HUDEP-2 (cell line): Measurements from ENCODE around the gene GOLIM4.
"Not testable (repeated sequence)": the region's sequence is repeated elsewhere in the genome, so short reads cannot be mapped to it uniquely, and the experiment has no call there.

Experiments used
- DNase-seq, 76 experiments: peaks; one replicate each; lab custom pipeline; 2025; ENCODE audit not compliant: unreplicated experiment in 76 of 76; lab: John Stamatoyannopoulos, UW

GOLIM4 gene

DNA sequence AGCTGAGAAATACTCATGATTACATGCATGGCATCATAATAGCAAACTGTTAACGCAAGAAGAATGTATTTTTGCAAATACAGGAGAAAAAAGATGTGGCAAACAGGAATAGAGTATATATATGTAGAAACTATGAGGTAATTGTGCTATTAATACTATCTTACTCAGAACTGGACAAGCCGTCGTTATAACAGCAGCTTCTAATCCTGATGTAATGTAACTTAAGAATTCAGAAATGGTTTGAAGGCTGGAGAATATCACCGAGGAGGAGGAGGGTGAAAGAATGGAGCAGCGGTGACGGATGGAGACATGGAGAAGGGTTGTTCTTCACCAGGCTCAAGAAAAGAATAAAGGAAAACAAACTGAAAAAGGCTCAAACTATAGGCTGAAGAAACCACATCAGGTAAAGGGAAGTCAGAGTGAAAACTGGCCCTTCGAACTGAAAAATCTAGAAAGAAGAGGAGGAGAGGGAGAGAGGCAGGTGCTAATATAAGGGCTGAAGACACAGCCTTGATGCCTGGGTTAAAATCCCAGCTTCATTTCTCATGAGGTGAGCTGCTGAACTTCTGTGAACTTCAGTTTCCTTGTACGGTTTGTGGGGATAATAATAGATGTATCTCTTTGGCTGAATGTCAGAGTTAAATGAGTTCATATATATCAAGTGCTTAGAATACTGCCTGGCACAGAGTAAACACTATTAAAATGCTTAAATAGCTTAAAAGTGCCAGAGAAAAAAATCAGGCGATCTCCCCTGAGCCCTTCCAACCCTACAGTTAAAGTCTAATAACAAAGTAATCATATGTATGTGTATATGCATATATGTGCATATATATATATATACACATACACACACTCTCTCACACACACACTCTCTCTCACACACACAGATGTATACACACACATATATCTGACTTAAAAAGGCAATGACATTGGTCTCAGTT is 43.9 kb downstream of the GOLIM4 start:
- DNase-seq, result no peak

DNA sequence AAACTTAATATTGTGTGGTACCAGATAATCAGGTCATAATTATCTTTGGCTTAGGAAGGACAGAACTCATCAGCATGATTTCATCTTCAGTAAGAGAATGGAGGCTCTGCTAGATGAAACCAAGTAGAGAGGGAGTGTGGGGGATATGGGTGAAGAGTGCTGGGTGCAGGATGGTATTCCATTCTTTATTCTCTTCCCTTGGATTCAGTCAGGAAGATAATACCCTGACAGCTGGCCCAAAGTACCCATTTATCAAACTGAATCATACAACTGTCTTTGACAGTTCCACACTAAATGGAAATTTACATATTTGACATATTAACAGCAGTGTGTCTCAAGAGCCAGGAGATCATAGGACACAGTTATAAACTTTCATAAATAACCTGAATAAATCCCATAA is 44.7 kb downstream of the GOLIM4 start:
- no peak for DNase-seq

DNA sequence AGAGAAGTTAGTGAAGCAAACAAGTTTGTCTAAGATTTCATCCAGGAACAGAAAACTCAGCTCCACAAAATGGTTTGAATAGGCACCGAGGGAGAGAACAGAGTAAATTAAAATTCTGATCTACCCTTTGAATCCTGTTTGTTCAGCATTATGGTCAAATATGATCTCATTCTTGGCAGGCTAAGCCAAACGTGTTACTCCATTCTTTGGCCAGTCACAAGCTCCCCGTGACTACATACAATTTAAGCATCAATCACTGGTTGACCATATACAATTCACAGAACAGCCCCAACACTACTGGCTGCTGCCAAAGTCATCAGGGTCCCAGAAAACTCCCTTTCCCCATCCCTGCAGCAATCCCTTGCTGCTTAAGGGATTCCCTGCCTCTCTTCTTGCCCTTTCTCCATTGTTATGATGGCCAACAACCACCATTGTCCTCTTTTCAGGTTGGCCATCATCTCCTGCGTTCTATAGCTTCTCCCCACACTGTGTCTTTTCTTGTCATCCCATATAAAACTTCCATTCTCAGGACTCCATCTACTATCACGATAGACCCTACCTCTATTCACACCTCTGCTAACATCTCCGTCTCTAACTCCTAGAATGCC is 46.3 kb downstream of the GOLIM4 start:
- DNase-seq, result no peak

- no peak for DNase-seq
Measured at GRCh38 chr3:168048414-168049330, 47.1 kb downstream of the GOLIM4 start.

GRCh38 chr3:168047936-168048335 is 47.8 kb downstream of the GOLIM4 start:
- no peak for DNase-seq

DNA sequence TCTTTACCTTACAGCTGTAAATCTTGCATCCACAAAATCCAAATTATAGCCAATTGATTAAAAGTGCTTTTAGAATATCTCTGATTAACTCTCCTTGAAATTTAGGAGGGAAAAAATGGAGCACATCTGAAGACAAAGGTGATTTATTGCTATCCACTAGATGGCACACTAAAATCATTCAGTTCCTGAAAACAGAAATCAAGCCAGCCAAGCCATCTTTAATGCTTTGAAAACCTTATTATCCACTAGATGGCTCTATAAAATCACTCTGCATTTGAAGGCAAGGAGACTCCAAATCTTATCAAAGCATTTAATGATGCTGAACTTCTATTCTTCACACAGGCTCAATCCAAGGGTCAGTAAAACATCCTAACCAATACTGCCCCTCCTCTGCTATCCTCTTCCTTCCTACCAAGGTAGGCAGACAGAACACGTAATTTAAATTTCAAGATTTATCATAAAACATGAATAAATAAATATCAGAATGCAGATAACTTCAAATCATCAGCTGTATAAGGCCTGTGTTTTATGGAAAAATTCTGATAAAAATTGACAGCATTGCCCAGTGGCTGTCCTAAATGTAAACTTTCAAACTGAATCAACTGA is 48.4 kb downstream of the GOLIM4 start:
- DNase-seq, result peak in 35 of 76 experiments; percentile 46 to 86 (median 72)

DNA sequence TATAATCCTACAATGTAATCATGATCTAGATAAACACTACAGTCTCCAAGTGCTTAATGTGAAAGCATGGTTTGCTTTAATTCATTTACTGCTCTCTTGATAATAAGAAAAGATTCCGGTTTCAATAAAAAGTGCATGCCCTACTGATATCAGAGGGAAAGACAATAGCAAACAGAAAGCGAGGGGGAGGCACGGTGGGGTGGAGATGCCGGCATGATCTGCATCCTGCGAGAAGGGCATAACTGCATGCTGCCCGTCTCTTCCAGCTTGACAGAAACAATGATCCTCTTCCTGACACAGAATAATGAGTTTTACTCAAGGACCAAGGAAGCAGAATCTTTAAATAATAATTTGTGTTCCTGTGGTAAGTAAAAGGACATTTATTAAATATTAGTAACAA is 51.7 kb downstream of the GOLIM4 start:
- DNase-seq, result no peak

GRCh38 chr3:168040607-168041208 is 55.0 kb downstream of the GOLIM4 start:
- DNase-seq, result peak in 22 of 76 experiments; percentile 4 to 54 (median 28)

GRCh38 chr3:168037020-168037419 is 58.7 kb downstream of the GOLIM4 start:
- DNase-seq, result no peak

- DNase-seq, result peak in 19 of 76 experiments; percentile 1 to 43 (median 18)
Measured at GRCh38 chr3:168036619-168037018, 59.1 kb downstream of the GOLIM4 start.

DNA sequence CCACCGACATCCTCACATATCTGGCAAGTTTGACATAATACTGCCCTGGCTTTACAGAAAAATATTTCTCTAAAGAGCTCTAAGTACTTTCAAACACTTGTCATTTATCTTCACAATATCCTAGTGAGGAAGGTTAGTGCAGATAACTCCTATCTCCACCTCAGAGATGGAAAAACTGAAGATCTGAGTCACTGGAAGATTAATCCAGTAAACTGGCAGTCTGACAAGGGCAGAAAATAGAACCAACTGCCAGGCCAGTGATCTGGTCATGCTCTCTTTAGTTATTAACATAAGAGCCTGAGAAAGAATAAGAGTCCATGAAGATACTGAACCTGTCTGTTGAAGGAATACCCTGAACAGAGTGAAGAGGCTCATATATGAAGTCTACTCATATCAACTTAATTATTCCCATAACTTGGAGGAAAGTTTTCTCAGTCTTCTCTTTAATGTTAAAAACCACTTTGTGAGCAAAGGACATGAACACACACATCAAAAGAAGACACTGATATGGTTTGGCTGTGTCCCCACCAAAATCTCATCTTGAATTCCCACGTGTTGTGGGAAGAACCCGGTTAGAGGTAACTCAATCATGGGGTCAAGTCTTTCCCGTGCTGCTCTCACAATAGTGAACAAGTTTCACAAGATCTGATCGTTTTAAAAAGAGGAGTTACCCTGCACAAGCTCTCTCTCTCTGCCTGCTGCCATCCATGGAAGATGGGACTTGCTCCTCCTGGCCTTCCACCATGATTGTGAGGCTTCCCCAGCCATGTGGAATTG is 61.4 kb downstream of the GOLIM4 start:
- peak in 66 of 76 experiments; percentile 4 to 95 (median 74) for DNase-seq

DNA sequence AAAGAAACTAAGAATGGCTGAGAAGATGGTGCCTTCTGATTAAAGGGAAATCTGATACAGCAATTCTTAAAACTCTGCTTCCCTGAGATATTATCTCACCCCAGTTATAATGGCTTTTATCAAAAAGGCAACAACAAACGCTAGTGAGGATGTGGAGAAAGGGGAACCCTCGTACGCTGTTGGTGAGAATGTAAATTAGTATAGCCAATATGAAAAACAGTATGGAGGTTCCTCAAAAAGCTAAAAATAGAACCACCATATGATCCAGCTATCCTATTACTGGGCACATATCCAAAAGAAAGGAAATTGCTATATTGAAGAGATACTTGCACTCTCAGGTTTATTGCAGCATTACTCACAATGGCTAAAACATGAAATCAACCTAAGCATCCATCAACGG is 65.1 kb downstream of the GOLIM4 start:
- no peak for DNase-seq

DNA sequence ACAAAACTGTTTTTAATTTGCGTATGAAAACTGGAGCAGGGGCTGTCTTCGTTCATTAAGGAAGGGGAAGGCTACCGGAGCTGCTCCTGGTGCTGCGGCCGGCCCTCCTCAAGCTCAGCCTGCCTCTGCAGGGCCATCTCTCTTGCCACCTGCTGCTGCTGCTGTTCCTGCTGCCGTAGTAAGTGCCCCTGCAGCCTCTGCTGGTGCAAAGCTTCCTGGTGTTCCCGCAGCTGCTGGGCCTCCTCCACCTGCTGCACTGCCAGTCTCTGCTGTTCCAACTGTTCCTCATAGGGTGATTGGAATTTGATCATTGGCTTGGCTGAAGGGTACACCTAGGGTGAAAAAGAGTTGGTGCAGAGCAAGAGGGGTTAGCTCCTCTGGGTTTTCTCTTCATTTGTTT is 66.0 kb downstream of the GOLIM4 start:
- DNase-seq, result no peak

DNA sequence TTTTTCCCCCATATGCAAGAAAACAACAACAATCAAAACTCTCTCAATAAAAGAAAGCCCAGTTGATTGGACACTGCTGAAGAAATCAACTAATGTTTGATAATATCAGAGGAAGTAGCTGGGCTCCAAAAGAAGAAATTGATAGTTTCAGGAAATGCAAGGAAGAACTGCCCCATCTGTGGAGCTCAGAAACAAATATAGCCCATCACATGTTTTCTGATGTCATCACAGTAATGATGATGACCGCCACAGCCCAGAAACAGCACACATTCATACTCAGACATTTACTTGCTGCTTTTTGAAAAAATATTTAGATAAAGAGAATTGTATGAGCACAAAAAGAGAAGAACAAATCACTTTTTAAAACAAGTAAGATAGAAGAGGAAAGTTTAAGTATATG is 67.6 kb downstream of the GOLIM4 start:
- no peak for DNase-seq

DNA sequence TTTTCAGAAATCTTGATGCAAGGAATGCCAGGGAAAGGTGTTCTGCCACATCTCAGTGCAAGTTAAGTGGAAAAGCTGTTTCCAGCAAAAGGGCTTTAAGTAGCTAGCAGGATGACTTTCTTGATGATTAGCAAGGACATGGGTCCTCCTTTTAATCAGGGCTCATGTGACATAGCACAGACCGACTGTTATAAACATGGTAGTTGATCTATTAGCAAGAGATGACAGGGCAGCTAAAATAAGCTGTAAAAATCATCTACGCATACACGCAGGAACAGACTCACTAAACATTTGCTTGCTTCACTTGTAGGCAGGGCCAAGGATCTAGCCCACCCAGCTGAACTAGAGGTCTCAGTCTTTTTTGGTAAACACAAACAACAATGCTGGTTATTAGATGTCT is 69.0 kb downstream of the GOLIM4 start:
- no peak for DNase-seq

- no peak for DNase-seq
Measured at GRCh38 chr3:168025076-168025475, 70.6 kb downstream of the GOLIM4 start.

DNA sequence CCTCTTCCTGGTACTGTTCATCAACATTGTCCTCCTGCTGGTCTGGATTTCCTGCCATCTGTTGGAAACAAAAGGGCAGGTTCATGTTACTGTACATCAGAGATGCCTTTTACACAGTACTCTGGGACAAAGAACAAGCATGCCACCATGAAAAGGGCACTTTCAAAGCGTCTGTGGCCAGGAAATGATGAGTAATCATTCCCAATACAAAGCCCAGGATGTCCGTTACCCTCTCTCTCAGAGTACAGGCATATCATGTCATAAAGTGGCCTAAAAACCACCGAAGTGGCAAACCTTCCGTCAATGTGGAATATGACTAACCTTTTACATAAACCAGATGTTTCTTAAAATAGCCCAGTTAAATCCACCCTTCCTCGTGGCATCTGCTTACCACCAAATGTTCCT is 71.2 kb downstream of the GOLIM4 start:
- peak in 5 of 76 experiments; percentile 3 to 36 (median 26) for DNase-seq

DNA sequence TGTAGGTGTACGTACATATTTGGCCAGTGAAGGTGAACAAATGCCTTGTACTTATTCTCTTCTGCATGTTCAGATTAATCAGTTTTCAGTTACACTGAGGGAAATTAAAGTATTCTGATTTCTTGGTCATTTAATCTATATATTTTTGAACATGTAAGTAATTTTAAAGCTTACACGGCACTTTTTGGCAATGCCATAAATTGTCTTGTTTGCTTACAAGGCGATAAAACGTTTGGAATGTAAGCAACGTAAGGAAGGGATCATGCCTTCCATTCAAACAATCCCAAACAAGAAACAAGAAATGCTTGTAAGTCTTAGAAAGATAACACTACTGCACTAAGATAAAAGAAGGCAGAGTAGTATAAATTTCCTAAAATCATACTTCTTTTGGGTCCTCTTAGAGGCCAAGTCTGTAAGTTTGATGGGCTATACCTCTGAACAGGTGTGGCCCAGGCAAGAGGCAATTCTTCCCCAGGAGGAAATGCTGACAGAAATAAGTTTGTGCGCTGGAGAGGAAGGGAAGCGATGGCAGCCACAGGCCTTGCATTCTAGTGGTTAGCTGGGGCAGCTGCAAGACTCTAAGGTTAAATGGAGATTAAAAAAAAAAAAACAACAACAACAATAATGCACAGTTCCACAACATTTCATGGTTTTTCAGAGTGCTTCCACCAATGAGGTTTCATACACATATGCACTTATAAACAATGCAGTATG is 73.8 kb downstream of the GOLIM4 start:
- no peak for DNase-seq

DNA sequence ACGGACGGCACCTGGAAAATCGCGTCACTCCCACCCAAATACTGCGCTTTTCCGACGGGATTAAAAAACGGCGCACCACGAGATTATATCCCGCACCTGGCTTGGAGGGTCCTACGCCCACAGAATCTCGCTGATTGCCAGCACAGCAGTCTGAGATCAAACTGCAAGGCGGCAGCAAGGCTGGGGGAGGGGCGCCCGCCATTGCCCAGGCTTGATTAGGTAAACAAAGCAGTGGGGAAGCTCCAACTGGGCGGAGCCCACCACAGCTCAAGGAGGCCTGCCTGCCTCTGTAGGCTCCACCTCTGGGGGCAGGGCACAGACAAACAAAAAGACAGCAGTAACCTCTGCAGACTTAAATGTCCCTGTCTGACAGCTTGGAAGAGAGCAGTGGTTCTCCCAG is 84.4 kb downstream of the GOLIM4 start:
- not testable (repeated sequence) for DNase-seq
